Liver (tissue), 3 donors: ENCODE results near the gene MAN1A2.

Experiments
- HNF4A ChIP-seq, 2 donors: conservative IDR thresholded peaks; 2 replicates each; pipeline ENCODE4 v1.6.1; 2016; ENCODE audit warnings: antibody characterized with exemption in 2 of 2, mild to moderate bottlenecking in 2 of 2
- HNF4G ChIP-seq: IDR thresholded peaks from 2 replicates; pipeline ENCODE4 v1.6.1; 2016; ENCODE audit warnings: antibody characterized with exemption
- JUND ChIP-seq, 2 donors: IDR thresholded peaks; 2 replicates each; pipeline ENCODE4 v1.6.1; 2016; ENCODE audit warnings: antibody characterized with exemption in 2 of 2
- NR2F2 ChIP-seq: IDR thresholded peaks from 2 replicates; pipeline ENCODE4 v1.6.1; 2016; ENCODE audit warnings: antibody characterized with exemption
- RAD21 ChIP-seq, 2 donors: IDR thresholded peaks; 2 replicates each; pipeline ENCODE4 v1.6.1; 2016; ENCODE audit warnings: antibody characterized with exemption in 2 of 2, mild to moderate bottlenecking in 2 of 2
- TAF1 ChIP-seq: conservative IDR thresholded peaks from 2 replicates; pipeline ENCODE4 v1.6.1; 2016; ENCODE audit warnings: antibody characterized with exemption, mild to moderate bottlenecking
- YY1 ChIP-seq: IDR thresholded peaks from 2 replicates; pipeline ENCODE4 v1.6.1; 2016; ENCODE audit warnings: antibody characterized with exemption, mild to moderate bottlenecking
- TF ChIP-seq, protein P1 (sequence below): fragments of 150-350 bp; IDR thresholded peaks from 2 replicates; pipeline ENCODE4 v1.5.1; 2017; ENCODE audit warnings: improper control_type of control experiment, low read depth, low read length; ENCODE audit not compliant: missing input control
- TF ChIP-seq, protein P2 (sequence below): IDR thresholded peaks from 2 replicates; pipeline ENCODE4 v1.6.1; 2016; ENCODE audit warnings: antibody characterized with exemption
- TF ChIP-seq, protein P3 (sequence below): IDR thresholded peaks from 2 replicates; pipeline ENCODE4 v1.6.1; 2016; ENCODE audit warnings: antibody characterized with exemption, mild to moderate bottlenecking
- TF ChIP-seq, protein P4 (sequence below): IDR thresholded peaks from 2 replicates; pipeline ENCODE4 v1.6.1; 2016; ENCODE audit warnings: antibody characterized with exemption
- donor health status: healthy.
- donor health status: healthy.

DNA sequence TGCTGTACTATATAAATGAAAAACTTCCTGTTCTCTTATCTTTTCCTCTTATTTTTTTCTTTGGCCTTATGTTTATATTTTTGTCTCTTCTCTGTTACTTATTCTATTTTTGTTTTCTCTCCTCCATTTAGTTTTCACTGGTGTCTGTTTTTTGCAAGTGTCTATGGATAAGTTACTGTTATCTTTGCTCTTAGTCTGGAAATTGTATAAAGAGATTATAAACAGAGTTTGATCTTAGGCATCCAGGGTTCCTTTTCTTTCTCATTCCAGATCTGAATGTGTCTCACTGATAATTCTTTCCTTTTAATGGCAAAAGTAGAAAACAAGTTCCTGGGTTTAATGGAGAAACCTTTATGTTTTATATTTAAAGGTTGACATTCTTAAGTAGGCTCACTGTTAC, 34.5 kb downstream of the MAN1A2 start:
- TF ChIP-seq, protein P1, sequence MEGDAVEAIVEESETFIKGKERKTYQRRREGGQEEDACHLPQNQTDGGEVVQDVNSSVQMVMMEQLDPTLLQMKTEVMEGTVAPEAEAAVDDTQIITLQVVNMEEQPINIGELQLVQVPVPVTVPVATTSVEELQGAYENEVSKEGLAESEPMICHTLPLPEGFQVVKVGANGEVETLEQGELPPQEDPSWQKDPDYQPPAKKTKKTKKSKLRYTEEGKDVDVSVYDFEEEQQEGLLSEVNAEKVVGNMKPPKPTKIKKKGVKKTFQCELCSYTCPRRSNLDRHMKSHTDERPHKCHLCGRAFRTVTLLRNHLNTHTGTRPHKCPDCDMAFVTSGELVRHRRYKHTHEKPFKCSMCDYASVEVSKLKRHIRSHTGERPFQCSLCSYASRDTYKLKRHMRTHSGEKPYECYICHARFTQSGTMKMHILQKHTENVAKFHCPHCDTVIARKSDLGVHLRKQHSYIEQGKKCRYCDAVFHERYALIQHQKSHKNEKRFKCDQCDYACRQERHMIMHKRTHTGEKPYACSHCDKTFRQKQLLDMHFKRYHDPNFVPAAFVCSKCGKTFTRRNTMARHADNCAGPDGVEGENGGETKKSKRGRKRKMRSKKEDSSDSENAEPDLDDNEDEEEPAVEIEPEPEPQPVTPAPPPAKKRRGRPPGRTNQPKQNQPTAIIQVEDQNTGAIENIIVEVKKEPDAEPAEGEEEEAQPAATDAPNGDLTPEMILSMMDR, result no peak
- TF ChIP-seq TAF1, result no peak
- TF ChIP-seq HNF4G, result no peak
- TF ChIP-seq, protein P2, sequence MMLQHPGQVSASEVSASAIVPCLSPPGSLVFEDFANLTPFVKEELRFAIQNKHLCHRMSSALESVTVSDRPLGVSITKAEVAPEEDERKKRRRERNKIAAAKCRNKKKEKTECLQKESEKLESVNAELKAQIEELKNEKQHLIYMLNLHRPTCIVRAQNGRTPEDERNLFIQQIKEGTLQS, result no peak
- no peak for TF ChIP-seq NR2F2
- TF ChIP-seq RAD21 (IDR thresholded peaks at IDR 0.05), result no peak
- TF ChIP-seq, protein P3, sequence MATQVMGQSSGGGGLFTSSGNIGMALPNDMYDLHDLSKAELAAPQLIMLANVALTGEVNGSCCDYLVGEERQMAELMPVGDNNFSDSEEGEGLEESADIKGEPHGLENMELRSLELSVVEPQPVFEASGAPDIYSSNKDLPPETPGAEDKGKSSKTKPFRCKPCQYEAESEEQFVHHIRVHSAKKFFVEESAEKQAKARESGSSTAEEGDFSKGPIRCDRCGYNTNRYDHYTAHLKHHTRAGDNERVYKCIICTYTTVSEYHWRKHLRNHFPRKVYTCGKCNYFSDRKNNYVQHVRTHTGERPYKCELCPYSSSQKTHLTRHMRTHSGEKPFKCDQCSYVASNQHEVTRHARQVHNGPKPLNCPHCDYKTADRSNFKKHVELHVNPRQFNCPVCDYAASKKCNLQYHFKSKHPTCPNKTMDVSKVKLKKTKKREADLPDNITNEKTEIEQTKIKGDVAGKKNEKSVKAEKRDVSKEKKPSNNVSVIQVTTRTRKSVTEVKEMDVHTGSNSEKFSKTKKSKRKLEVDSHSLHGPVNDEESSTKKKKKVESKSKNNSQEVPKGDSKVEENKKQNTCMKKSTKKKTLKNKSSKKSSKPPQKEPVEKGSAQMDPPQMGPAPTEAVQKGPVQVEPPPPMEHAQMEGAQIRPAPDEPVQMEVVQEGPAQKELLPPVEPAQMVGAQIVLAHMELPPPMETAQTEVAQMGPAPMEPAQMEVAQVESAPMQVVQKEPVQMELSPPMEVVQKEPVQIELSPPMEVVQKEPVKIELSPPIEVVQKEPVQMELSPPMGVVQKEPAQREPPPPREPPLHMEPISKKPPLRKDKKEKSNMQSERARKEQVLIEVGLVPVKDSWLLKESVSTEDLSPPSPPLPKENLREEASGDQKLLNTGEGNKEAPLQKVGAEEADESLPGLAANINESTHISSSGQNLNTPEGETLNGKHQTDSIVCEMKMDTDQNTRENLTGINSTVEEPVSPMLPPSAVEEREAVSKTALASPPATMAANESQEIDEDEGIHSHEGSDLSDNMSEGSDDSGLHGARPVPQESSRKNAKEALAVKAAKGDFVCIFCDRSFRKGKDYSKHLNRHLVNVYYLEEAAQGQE, result no peak
- no peak for TF ChIP-seq JUND (IDR thresholded peaks at IDR 0.05)
- TF ChIP-seq HNF4A (conservative IDR thresholded peaks at IDR 0.05), result no peak
- TF ChIP-seq YY1, result no peak
- TF ChIP-seq, protein P4, sequence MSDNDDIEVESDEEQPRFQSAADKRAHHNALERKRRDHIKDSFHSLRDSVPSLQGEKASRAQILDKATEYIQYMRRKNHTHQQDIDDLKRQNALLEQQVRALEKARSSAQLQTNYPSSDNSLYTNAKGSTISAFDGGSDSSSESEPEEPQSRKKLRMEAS, result no peak
